ENCODE results near the gene GRIN1. TPM values are rescaled to one million over a fixed set of nuclear protein-coding genes. Genes with fewer than 3 reads are reported as not detected.
A peak's percentile ranks its signal among the peaks of the same experiment; 100 is the strongest.

The GRIN1 gene
- total RNA-seq, 1 experiment from 2014 or later, result not detected

DNA sequence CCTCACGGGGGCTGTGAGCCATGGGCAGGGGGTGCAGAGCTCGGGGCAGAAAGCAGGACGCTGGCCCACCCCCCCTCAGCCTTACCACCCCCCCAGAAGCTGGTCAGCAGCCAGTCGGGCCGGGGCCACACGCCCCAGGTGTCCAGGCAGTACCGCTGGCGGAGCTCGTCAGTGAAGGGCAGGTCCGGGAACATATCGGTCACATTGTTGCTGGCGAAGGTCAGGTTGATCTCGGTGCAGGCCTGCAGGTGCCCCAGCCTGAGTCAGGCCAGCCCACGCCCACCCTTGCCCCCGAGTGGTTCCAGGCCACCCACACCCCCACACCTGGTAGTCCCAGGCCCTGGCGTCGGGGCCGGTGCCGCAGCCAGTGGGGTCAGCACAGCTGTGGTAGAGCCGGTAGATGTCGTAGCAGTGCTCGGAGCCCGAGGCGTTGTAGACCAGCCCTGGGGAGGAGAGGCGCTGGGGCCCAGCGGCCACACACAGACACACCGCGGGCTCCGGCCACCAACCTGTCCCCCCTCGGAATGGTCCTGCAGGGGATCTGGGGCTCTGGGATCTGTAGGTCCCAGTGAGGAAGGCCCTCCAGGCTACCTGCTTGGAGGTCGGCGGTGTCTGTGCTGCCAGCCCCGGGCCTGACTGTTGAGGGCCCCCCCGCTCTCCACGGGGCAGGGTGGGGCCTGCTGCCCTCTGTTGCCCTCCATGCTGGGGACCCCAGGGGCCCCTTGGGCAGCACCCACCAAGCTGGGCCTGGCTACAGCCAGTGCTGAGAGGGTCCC lies 27.0 kb upstream of the GRIN1 start:
- H3K27ac ChIP-seq, result no peak overlapping the region
- no peaks in the 10 kb centered on the region for H3K9me3 ChIP-seq (ENCODE audit: insufficient read depth, low read depth)
- H3K4me1 ChIP-seq (replicated peaks; ENCODE audit: insufficient read depth), result peaks cover 6% of the 10 kb centered on the region
- ChIA-PET CTCF (no interaction called here), POLR2A (ENCODE audit: unreplicated experiment) (no interaction called here)
- no peaks in the 10 kb centered on the region for H3K9me2 ChIP-seq (ENCODE audit: insufficient read depth)
- H3K4me2 ChIP-seq, result no peak overlapping the region
- BruUV-seq (replicated peaks), result no TSS peak
- no peaks in the 10 kb centered on the region for H3K79me2 ChIP-seq (ENCODE audit: low read depth)
- H3F3A ChIP-seq (ENCODE audit: insufficient read depth, low read depth), result no peaks in the 10 kb centered on the region
- H2AFZ ChIP-seq, result no peak overlapping the region
- intact Hi-C loops (cut with micrococcal nuclease; ENCODE audit: unreplicated experiment), result no loop called here
- TF ChIP-seq, protein P1, sequence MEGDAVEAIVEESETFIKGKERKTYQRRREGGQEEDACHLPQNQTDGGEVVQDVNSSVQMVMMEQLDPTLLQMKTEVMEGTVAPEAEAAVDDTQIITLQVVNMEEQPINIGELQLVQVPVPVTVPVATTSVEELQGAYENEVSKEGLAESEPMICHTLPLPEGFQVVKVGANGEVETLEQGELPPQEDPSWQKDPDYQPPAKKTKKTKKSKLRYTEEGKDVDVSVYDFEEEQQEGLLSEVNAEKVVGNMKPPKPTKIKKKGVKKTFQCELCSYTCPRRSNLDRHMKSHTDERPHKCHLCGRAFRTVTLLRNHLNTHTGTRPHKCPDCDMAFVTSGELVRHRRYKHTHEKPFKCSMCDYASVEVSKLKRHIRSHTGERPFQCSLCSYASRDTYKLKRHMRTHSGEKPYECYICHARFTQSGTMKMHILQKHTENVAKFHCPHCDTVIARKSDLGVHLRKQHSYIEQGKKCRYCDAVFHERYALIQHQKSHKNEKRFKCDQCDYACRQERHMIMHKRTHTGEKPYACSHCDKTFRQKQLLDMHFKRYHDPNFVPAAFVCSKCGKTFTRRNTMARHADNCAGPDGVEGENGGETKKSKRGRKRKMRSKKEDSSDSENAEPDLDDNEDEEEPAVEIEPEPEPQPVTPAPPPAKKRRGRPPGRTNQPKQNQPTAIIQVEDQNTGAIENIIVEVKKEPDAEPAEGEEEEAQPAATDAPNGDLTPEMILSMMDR (conservative IDR thresholded peaks at IDR 0.05), result no peak
- TF ChIP-seq EZH2 (IDR thresholded peaks at IDR 0.05; ENCODE audit: low read depth), result no peak
- no peaks in the 10 kb centered on the region for H3K27me3 ChIP-seq (ENCODE audit: insufficient read depth, low read depth)
- H3K36me3 ChIP-seq (ENCODE audit: low read depth), result no peaks in the 10 kb centered on the region
- H3K4me3 ChIP-seq, result no peak overlapping the region
- no peak for DNase-seq
- no peaks in the 10 kb centered on the region for H4K20me1 ChIP-seq (ENCODE audit: insufficient read depth)

DNA sequence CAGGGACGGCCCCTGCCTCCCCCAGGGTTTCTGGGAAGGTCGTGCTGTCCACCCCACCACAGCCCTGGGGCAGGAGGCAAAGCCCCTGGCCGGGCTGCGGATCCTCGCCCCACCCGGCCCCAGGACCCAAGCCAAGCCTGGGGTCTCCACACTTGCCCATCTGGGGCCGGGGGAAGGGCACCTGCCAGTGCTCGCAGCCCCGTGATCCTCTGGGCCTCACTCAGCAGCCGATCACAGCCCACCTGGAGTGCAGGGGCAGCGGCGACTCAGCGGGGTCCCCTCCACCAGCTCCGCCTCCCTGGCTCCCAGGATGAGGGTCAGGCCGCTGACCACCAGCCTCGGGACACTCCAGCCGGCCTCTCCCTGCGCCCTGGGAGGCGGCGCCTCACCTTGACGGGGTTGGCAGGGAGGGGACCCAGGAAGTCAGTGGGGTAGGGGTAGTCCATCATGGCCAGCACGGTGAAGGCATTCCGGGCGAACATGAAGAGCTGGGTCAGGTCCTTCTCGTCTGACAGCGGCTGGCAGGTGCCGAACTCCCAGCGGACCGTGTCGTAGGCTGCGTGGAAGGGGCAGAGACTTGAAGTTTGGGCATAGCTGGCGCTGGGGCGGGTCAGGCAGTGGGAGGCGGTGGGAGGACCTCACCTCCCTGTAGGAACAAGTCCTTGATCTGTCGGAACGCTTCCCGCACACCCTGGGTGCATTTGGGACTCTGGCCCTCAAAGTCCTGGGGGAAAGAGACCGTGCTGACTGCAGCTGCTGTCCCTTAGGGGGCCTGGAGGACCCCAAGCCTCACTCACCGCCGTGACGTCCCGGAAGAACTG lies 26.2 kb upstream of the GRIN1 start:
- H4K20me1 ChIP-seq (ENCODE audit: insufficient read depth), result no peaks in the 10 kb centered on the region
- no peak overlapping the region for H3K27ac ChIP-seq
- no TSS peak for BruUV-seq (replicated peaks)

DNA sequence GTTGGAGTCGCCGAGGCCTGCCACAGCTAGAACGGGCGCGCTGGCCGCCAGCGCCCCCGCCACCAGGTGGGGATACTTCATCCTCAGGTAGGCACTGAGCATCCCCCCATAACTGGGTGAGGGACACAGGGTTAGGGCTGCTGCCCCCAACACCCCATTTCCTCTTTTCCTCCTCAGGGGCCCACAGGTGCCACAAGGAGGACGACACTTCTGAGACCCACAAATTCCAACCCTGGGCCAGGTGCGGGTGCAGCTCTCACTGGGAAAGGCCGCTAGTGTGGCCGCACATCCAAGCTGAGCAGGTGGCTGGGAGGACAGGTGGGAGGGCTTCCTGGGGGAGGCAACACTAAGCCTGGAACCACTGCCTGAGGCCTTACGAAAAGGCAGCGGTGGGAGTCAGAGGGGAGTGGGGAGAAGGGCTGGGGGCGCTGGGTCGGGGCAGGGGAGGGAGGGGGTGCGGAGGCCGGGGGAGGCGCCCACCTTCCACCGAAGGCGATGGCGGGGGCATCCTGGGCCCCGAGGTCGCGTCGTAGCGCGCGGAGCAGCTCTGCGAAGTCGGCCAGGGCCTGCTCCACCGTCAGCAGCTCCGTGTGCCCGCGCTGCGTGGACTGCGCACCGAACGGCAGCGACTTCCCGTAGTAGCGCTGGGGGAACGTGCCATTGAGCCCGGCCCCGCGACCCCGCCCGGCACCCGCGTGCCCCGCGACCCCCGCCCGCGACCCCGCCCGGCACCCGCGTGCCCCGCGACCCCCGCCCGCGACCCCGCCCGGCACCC lies 25.4 kb upstream of the GRIN1 start:
- DNase-seq, result no peak
- Histone ChIP-seq H3K9me3 (ENCODE audit: insufficient read depth, low read depth) (no peaks in the 10 kb centered on the region), H3K9me2 (ENCODE audit: insufficient read depth) (no peaks in the 10 kb centered on the region), H3K27me3 (ENCODE audit: insufficient read depth, low read depth) (no peaks in the 10 kb centered on the region), H3F3A (ENCODE audit: insufficient read depth, low read depth) (no peaks in the 10 kb centered on the region), H3K36me3 (ENCODE audit: low read depth) (no peaks in the 10 kb centered on the region), H3K79me2 (ENCODE audit: low read depth) (no peaks in the 10 kb centered on the region), H4K20me1 (ENCODE audit: insufficient read depth) (no peaks in the 10 kb centered on the region), H3K27ac (no peak overlapping the region), H3K4me3 (no peak overlapping the region), H3K4me2 (no peak overlapping the region), H2AFZ (no peak overlapping the region), H3K4me1 (replicated peaks; ENCODE audit: insufficient read depth) (peaks cover 6% of the 10 kb centered on the region)
- ChIA-PET CTCF (interaction anchor here (0.7 kb wide), 1 partner anchor 313 kb away, joined by 11 read pairs; no protein-coding TSS in a partner anchor), POLR2A (ENCODE audit: unreplicated experiment) (no interaction called here)
- BruUV-seq (replicated peaks), result TSS peak; percentile 31
- intact Hi-C loops (cut with micrococcal nuclease; ENCODE audit: unreplicated experiment), result no loop called here
- no peak for TF ChIP-seq EZH2 (IDR thresholded peaks at IDR 0.05; ENCODE audit: low read depth)
- TF ChIP-seq, protein P1 (conservative IDR thresholded peaks at IDR 0.05), result no peak

More for the DNA sequence above, 26.2 kb upstream of the GRIN1 start:
- H3K9me3 ChIP-seq (ENCODE audit: insufficient read depth, low read depth), result no peaks in the 10 kb centered on the region
- no peaks in the 10 kb centered on the region for H3K9me2 ChIP-seq (ENCODE audit: insufficient read depth)
- H3K4me2 ChIP-seq, result no peak overlapping the region
- intact Hi-C loops (cut with micrococcal nuclease; ENCODE audit: unreplicated experiment), result no loop called here
- H3F3A ChIP-seq (ENCODE audit: insufficient read depth, low read depth), result no peaks in the 10 kb centered on the region
- H2AFZ ChIP-seq, result no peak overlapping the region
- H3K27me3 ChIP-seq (ENCODE audit: insufficient read depth, low read depth), result no peaks in the 10 kb centered on the region
- no peaks in the 10 kb centered on the region for H3K36me3 ChIP-seq (ENCODE audit: low read depth)
- H3K4me1 ChIP-seq (replicated peaks; ENCODE audit: insufficient read depth), result peaks cover 6% of the 10 kb centered on the region
- ChIA-PET POLR2A (ENCODE audit: unreplicated experiment) (no interaction called here), CTCF (no interaction called here)
- no peak for TF ChIP-seq EZH2 (IDR thresholded peaks at IDR 0.05; ENCODE audit: low read depth)
- TF ChIP-seq, protein P1 (conservative IDR thresholded peaks at IDR 0.05), result no peak
- no peaks in the 10 kb centered on the region for H3K79me2 ChIP-seq (ENCODE audit: low read depth)
- no peak overlapping the region for H3K4me3 ChIP-seq
- DNase-seq, result no peak
